RWPE2 (cell line): Measurements from ENCODE around the gene DNAJC27.

Experiments used
- ATAC-seq: fragments of 200-7000 bp; cut with Tn5 transposase; 3 replicates; pipeline ENCODE4 v1.9.1; 2021; ENCODE audit warnings: low read depth
- DNase-seq: peaks from one replicate; pipeline ENCODE4 v3.0.0-alpha.2; 2020; ENCODE audit warnings: low spot score
- H3K27ac ChIP-seq: fragments of 450-650 bp; 2 replicates; pipeline ENCODE4 v1.5.1; 2017; ENCODE audit warnings: mild to moderate bottlenecking; ENCODE audit not compliant: poor library complexity, severe bottlenecking
- H3K27me3 ChIP-seq: fragments of 250-450 bp; sonication (Bioruptor Pico); 2 replicates; pipeline ENCODE4 v1.5.1; 2021; ENCODE audit warnings: mild to moderate bottlenecking, moderate library complexity; ENCODE audit not compliant: insufficient read depth, poor library complexity, severe bottlenecking
- H3K36me3 ChIP-seq: fragments of 250-450 bp; sonication (Bioruptor Pico); 2 replicates; pipeline ENCODE4 v1.5.1; 2020; ENCODE audit warnings: low read depth, mild to moderate bottlenecking, moderate library complexity
- H3K4me1 ChIP-seq: fragments of 250-450 bp; sonication (Bioruptor Pico); 2 replicates; pipeline ENCODE4 v1.5.1; 2021; ENCODE audit warnings: mild to moderate bottlenecking, moderate library complexity; ENCODE audit not compliant: insufficient read depth, poor library complexity, severe bottlenecking
- H3K4me3 ChIP-seq: fragments of 250-450 bp; sonication (Bioruptor Pico); 2 replicates; pipeline ENCODE4 v1.5.1; 2021; ENCODE audit warnings: mild to moderate bottlenecking, moderate library complexity; ENCODE audit not compliant: severe bottlenecking
- H3K9me3 ChIP-seq: fragments of 250-450 bp; sonication (Bioruptor Pico); 2 replicates; pipeline ENCODE4 v1.5.1; 2021; ENCODE audit warnings: mild to moderate bottlenecking, moderate library complexity; ENCODE audit not compliant: severe bottlenecking
- CTCF ChIP-seq: fragments of 450-650 bp; IDR thresholded peaks from one replicate; pipeline ENCODE4 v1.5.1; 2017; ENCODE audit warnings: mild to moderate bottlenecking, moderate library complexity; ENCODE audit not compliant: poor library complexity, severe bottlenecking

DNAJC27 gene

GRCh38 chr2:24929230-24929629 lies 42.5 kb downstream of the DNAJC27 start:
- H3K36me3 ChIP-seq, result no peaks in the 10 kb centered on the region
- no peak overlapping the region for H3K27ac ChIP-seq
- DNase-seq, result no peak
- no peaks in the 10 kb centered on the region for H3K9me3 ChIP-seq
- H3K4me3 ChIP-seq, result no peak overlapping the region
- no peak for TF ChIP-seq CTCF
- no peaks in the 10 kb centered on the region for H3K4me1 ChIP-seq
- ATAC-seq, result no peak
- H3K27me3 ChIP-seq, result no peaks in the 10 kb centered on the region

- DNase-seq, result no peak
- no peak for ATAC-seq
- Histone ChIP-seq H3K9me3 (no peaks in the 10 kb centered on the region), H3K27me3 (no peaks in the 10 kb centered on the region), H3K4me3 (no peak overlapping the region), H3K4me1 (no peaks in the 10 kb centered on the region), H3K27ac (no peak overlapping the region), H3K36me3 (no peaks in the 10 kb centered on the region)
- no peak for TF ChIP-seq CTCF
Measured at GRCh38 chr2:24928036-24928435, 43.7 kb downstream of the DNAJC27 start.

- DNase-seq, result no peak
- Histone ChIP-seq H3K4me1 (no peaks in the 10 kb centered on the region), H3K27ac (no peak overlapping the region), H3K9me3 (no peaks in the 10 kb centered on the region), H3K4me3 (no peak overlapping the region), H3K36me3 (no peaks in the 10 kb centered on the region), H3K27me3 (no peaks in the 10 kb centered on the region)
- no peak for TF ChIP-seq CTCF
- no peak for ATAC-seq
Measured at GRCh38 chr2:24926602-24927252, 45.0 kb downstream of the DNAJC27 start.

- no peaks in the 10 kb centered on the region for H3K9me3 ChIP-seq
- H3K4me1 ChIP-seq, result no peaks in the 10 kb centered on the region
- H3K36me3 ChIP-seq, result no peaks in the 10 kb centered on the region
- ATAC-seq, result no peak
- TF ChIP-seq CTCF, result no peak
- H3K4me3 ChIP-seq, result no peak overlapping the region
- DNase-seq, result no peak
- no peak overlapping the region for H3K27ac ChIP-seq
- H3K27me3 ChIP-seq, result no peaks in the 10 kb centered on the region
Measured at GRCh38 chr2:24926220-24926601, 45.5 kb downstream of the DNAJC27 start.

GRCh38 chr2:24925815-24926214 lies 45.9 kb downstream of the DNAJC27 start:
- H3K27ac ChIP-seq, result no peak overlapping the region
- TF ChIP-seq CTCF, result no peak
- H3K4me3 ChIP-seq, result no peak overlapping the region
- no peaks in the 10 kb centered on the region for H3K36me3 ChIP-seq
- H3K4me1 ChIP-seq, result no peaks in the 10 kb centered on the region
- ATAC-seq, result no peak
- H3K9me3 ChIP-seq, result no peaks in the 10 kb centered on the region
- H3K27me3 ChIP-seq, result no peaks in the 10 kb centered on the region
- no peak for DNase-seq
